Stimulated activated naive CD8-positive, alpha-beta T cell treated with anti-CD3 and anti-CD28 coated beads, Interleukin-15, Interleukin-2, amounts not matched to agents 100 ng/mL and 50 ng/mL, for 24 hours (primary cell): ENCODE results near the gene ABL1.

ENCODE experiments used
- H3K27ac Mint-ChIP-seq: one replicate; pipeline ENCODE4 v1.8.0; 2021; ENCODE audit warnings: mild to moderate bottlenecking, mixed read lengths
- H3K27me3 Mint-ChIP-seq: one replicate; pipeline ENCODE4 v1.8.0; 2021; ENCODE audit warnings: mixed read lengths
- H3K36me3 Mint-ChIP-seq: one replicate; pipeline ENCODE4 v1.8.0; 2021; ENCODE audit warnings: low read depth, mixed read lengths
- H3K4me1 Mint-ChIP-seq: one replicate; pipeline ENCODE4 v1.8.0; 2021; ENCODE audit warnings: low read depth, mixed read lengths
- H3K4me3 Mint-ChIP-seq: one replicate; pipeline ENCODE4 v1.8.0; 2021; ENCODE audit warnings: mild to moderate bottlenecking, mixed read lengths
- H3K9me3 Mint-ChIP-seq: one replicate; pipeline ENCODE4 v1.8.0; 2021; ENCODE audit warnings: mixed read lengths

Gene ABL1

DNA sequence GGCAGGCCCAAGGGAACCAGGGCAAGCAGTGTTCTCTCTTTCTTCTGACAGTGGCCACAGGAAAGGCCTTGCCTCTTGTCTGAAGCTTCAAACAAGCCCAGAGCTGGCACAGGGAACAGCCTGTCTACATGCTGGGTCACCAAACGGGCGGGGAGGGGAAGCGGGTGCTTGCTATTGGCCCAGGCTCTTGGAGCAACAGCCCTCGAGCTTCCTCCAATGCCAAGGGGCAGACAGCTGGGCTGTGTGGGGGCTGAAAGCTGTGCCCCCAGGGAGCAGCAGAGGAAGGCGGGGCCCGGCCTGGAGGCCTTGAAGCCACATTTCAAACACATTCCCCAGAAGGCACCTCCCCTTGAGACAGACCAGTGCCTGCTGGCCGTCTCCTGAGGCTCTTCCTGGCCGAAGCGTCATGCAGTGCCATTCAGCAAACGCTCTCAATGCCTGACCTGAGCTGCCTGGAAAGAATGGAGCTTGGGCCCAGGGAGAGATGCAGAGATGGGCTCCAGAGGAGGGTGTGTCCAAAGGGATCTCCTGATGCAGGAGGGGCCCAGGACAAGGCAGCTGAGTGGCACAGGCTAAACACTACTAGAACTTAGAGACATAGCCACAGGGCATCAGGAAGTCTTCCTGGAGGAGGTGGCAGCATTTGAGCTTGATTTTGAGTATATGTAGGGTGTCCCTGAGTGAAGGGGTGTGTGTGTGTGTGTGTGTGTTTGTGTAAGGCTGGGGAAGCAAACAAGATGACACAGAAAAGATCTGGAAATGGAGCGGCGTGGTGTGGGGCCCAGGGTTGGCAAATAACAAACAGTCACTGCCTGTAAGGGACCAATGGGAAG, 101.4 kb downstream of the ABL1 start:
- no peaks in the 10 kb centered on the region for H3K9me3 Mint-ChIP-seq
- no peak overlapping the region for H3K4me3 Mint-ChIP-seq
- H3K27me3 Mint-ChIP-seq, result peaks cover 60% of the 10 kb centered on the region
- no peak overlapping the region for H3K27ac Mint-ChIP-seq
- peaks cover 13% of the 10 kb centered on the region for H3K4me1 Mint-ChIP-seq
- no peaks in the 10 kb centered on the region for H3K36me3 Mint-ChIP-seq
